Loucy (cell line): ENCODE data around the gene PANX3.

ENCODE experiments used
- H2AFZ ChIP-seq: fragments of 200-600 bp; sonication (generic); 2 replicates; pipeline ENCODE4 v1.6.0; 2016; ENCODE audit warnings: antibody characterized with exemption, mild to moderate bottlenecking, low read length, moderate library complexity
- H3F3A ChIP-seq: fragments of 200-600 bp; 2 replicates; pipeline ENCODE4 v1.6.0; 2016; ENCODE audit warnings: antibody characterized with exemption, low read depth, mild to moderate bottlenecking
- H3K27me3 ChIP-seq: fragments of 200-600 bp; sonication (generic); 2 replicates; pipeline ENCODE4 v1.6.1; 2014; ENCODE audit warnings: low read length, mild to moderate bottlenecking; ENCODE audit not compliant: insufficient read depth, poor library complexity, severe bottlenecking
- H3K36me3 ChIP-seq: fragments of 200-600 bp; sonication (generic); 2 replicates; pipeline ENCODE4 v1.6.1; 2016; ENCODE audit warnings: low read length; ENCODE audit not compliant: insufficient read depth
- H3K4me1 ChIP-seq: fragments of 200-600 bp; sonication (generic); 2 replicates; pipeline ENCODE4 v1.5.1; 2014; ENCODE audit warnings: low read length, mild to moderate bottlenecking; ENCODE audit not compliant: insufficient read depth, poor library complexity, severe bottlenecking
- H3K4me2 ChIP-seq: fragments of 200-600 bp; sonication (generic); 2 replicates; pipeline ENCODE4 v1.6.0; 2014; ENCODE audit warnings: antibody characterized with exemption, low read length, low read depth, mild to moderate bottlenecking; ENCODE audit not compliant: poor library complexity, severe bottlenecking
- H3K4me3 ChIP-seq: fragments of 200-600 bp; sonication (generic); 2 replicates; pipeline ENCODE4 v1.5.1; 2014; ENCODE audit warnings: low read length, mild to moderate bottlenecking, mixed read lengths; ENCODE audit not compliant: poor library complexity, severe bottlenecking
- H3K79me2 ChIP-seq: fragments of 200-600 bp; sonication (generic); 2 replicates; pipeline ENCODE4 v1.6.1; 2014; ENCODE audit warnings: low read length; ENCODE audit not compliant: insufficient read depth
- H3K9ac ChIP-seq: fragments of 200-600 bp; sonication (generic); 2 replicates; pipeline ENCODE4 v1.6.0; 2014; ENCODE audit warnings: mild to moderate bottlenecking, low read depth, low read length, moderate library complexity; ENCODE audit not compliant: poor library complexity, severe bottlenecking
- H3K9me2 ChIP-seq: fragments of 200-600 bp; sonication (generic); replicated peaks from 2 replicates; pipeline ENCODE4 v1.6.1; 2016; ENCODE audit warnings: low read depth, low read length, mixed read lengths
- H3K9me3 ChIP-seq: fragments of 200-600 bp; sonication (generic); 2 replicates; pipeline ENCODE4 v1.6.1; 2014; ENCODE audit warnings: mild to moderate bottlenecking, antibody characterized with exemption, low read length, low read depth; ENCODE audit not compliant: insufficient read depth
- H4K20me1 ChIP-seq: fragments of 200-600 bp; sonication (generic); 2 replicates; pipeline ENCODE4 v1.6.0; 2014; ENCODE audit warnings: antibody characterized with exemption, low read length, mild to moderate bottlenecking; ENCODE audit not compliant: insufficient read depth, poor library complexity, severe bottlenecking
- CTCF ChIP-seq: fragments of 200-600 bp; sonication (generic); conservative IDR thresholded peaks from 2 replicates; pipeline ENCODE4 v1.5.1; 2014; ENCODE audit warnings: mild to moderate bottlenecking, antibody characterized with exemption, low read length
- EZH2phosphoT487 ChIP-seq: fragments of 200-600 bp; IDR thresholded peaks from 2 replicates; pipeline ENCODE4 v1.6.1; 2018; ENCODE audit warnings: antibody characterized with exemption, mild to moderate bottlenecking, moderate library complexity, borderline replicate concordance

The PANX3 gene

GRCh38 chr11:124667601-124668000 is 56.4 kb downstream of the PANX3 start:
- Histone ChIP-seq H2AFZ (no peak overlapping the region), H3K79me2 (no peaks in the 10 kb centered on the region), H3K4me2 (no peak overlapping the region), H3K9ac (no peak overlapping the region), H3K27me3 (no peaks in the 10 kb centered on the region), H3K36me3 (no peaks in the 10 kb centered on the region), H3K4me3 (no peak overlapping the region), H3K9me3 (no peaks in the 10 kb centered on the region), H3K4me1 (peaks cover 28% of the 10 kb centered on the region), H3K9me2 (no peaks in the 10 kb centered on the region), H3F3A (no peaks in the 10 kb centered on the region), H4K20me1 (no peaks in the 10 kb centered on the region)
- no peak for TF ChIP-seq EZH2phosphoT487
- TF ChIP-seq CTCF, result no peak

- no peaks in the 10 kb centered on the region for H3K36me3 ChIP-seq
- no peaks in the 10 kb centered on the region for H3K27me3 ChIP-seq
- H4K20me1 ChIP-seq, result no peaks in the 10 kb centered on the region
- peak overlapping the region; percentile 21 for H3K4me2 ChIP-seq
- H3K9me3 ChIP-seq, result no peaks in the 10 kb centered on the region
- no peaks in the 10 kb centered on the region for H3K9me2 ChIP-seq
- no peak overlapping the region for H3K9ac ChIP-seq
- H2AFZ ChIP-seq, result no peak overlapping the region
- peaks cover 33% of the 10 kb centered on the region for H3K4me1 ChIP-seq
- no peaks in the 10 kb centered on the region for H3K79me2 ChIP-seq
- TF ChIP-seq EZH2phosphoT487 (no peak), CTCF (peak; percentile 73)
- H3F3A ChIP-seq, result no peaks in the 10 kb centered on the region
- H3K4me3 ChIP-seq, result no peak overlapping the region
These were observed 58.0 kb downstream of the PANX3 start for GRCh38 chr11:124669193-124669592.
